Stimulated activated CD8-positive, alpha-beta memory T cell treated with anti-CD3 and anti-CD28 coated beads, Interleukin-15, amount 100 ng/mL, for 48 hours (primary cell): ENCODE results near the gene PRR19.
A peak's percentile ranks its signal among the peaks of the same experiment; 100 is the strongest.

ENCODE experiments used
- DNase-seq, 2 donors: peaks; one replicate each; pipeline ENCODE4 v3.0.0-alpha.2; 2020; ENCODE audit warnings: low read depth in 2 of 2

Gene PRR19

DNA sequence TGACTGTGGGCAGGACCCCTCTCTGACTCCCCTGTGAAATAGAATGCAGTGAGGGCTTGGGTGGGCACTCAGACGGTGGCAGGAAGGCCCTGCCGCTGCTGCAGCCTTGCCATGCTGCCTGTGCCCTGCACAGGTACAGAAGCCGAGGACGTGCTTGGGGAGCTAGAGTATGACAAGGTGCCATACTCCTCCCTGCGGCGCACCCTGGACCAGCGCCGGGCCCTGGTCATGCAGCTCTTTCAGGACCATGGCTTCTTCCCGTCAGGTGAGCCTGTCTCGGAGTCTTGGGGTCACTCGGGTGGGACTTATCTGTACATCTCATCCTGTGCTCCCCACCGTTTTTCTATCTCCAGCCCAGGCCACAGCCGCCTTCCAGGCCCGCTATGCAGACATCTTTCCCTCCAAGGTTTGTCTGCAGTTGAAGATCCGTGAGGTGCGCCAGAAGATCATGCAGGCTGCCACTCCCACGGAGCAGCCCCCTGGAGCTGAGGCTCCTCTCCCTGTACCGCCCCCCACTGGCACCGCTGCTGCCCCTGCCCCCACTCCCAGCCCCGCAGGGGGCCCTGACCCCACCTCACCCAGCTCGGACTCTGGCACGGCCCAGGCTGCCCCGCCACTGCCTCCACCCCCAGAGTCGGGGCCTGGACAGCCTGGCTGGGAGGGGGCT, 7.3 kb upstream of the PRR19 start:
- no peak for DNase-seq

DNA sequence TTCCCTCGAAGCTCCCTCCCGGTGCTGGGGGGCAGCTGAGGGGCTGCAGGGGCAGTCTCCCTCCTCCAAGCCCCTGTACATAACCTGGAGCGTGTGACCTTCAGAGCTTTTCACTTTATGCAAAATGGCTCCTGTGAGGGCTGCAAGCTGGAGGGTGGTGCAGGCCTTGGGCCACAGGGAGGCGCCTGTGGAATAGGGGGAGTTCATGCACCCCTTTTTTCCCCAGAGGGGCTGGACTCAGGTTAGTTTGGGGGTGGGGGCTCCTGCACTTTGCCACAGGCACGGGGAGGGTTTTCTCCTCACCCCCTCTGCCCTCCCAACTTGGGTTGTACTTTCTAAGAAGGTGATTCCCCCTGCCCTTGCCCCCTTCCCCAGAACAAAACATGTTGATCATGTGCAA, 6.6 kb upstream of the PRR19 start:
- no peak for DNase-seq

DNA sequence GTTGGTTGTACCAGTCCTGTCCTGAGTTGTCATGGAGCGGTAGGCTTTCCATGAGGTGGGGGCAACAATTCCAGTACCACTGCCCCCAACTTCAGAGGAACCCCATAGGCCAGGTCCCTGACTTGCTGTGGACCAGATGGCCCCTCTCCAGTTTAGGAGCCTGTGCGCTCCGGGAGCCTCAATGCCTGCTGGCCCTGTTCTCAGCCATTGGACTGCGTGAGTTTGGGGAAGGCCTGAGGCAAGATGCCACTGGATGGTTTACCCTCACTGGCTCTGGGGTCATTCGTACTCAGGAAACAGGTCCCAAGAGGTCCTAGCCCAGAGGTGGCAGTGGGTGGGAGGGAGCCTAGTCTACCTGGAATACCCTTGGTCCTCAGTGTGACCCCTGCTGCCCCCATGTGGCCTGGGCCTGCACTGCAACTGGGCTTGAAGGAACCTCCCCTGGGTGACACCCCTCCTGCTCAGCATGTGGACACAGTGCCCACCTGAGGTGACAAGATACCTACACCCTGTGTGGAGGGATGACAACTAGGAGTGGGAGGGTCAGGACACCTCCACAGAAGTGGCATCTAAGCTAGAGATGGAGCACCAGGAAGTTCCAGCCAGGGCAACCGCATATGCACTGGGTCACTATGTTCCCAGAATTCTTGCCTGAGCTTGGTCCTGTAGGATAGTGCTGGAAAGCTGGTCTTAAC, 6.0 kb upstream of the PRR19 start:
- DNase-seq, result peak; percentile 72 to 76

DNA sequence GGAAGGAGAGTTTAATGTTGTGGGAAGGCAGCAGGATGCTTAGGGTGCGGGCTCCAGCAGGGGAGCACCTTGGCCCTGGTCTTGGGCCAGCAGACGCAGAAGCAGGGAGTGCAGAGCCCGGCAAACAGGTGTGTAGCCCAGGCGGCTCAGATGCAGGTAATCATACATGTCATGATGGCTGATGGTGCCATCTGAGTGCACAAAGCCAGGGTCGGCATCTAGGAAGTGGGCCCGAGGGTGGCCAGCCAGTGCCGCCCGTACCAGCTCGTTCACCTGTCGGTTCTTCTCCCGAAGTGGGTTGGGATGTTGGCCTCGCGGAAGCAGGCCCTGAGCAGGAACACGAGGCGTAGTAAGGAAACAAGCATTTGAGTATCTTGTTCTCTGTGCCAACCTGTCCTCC, 4.9 kb upstream of the PRR19 start:
- DNase-seq, result no peak

DNA sequence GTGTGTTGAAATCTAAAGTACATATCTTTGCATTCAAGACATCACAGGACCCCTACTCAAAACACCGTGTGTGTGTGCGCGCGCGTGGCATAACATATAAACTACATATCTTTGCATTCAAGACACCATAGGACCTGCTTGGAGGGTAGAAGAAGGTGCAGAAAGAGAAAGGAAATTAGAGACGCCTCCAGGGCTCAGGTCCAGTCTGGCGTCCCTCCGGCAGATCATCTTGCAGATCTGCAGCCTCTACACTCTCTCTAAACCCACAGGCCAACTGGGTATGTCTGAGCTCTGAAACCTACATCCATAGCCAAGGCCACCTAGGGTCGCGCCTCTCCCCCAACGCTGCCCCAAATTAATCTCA, 1.2 kb downstream of the PRR19 start:
- no peak for DNase-seq

- no peak for DNase-seq
These were observed 1.9 kb downstream of the PRR19 start for GRCh38 chr19:42303876-42304275.

GRCh38 chr19:42306646-42307045, 4.7 kb downstream of the PRR19 start:
- DNase-seq, result no peak

DNA sequence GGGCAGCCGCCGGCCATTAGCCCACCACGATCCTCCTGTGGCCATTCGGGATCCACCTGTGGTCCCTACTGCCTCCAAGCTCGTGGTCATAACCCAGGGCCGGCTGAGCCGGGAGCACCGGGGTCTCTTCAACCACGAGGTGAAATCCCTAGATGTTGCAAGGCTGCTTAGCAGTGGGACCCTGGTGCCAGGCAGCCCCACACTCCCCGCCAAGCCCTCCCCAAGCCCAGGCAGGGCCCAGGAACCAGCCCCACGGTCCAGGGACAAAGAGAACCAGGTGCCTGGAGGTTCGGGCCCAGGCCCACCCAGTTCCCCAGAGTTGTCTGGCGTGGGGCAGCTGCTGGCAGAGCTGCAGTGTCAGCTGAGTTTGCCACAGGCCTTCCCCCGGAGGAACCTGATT, 7.8 kb downstream of the PRR19 start:
- DNase-seq, result no peak

DNA sequence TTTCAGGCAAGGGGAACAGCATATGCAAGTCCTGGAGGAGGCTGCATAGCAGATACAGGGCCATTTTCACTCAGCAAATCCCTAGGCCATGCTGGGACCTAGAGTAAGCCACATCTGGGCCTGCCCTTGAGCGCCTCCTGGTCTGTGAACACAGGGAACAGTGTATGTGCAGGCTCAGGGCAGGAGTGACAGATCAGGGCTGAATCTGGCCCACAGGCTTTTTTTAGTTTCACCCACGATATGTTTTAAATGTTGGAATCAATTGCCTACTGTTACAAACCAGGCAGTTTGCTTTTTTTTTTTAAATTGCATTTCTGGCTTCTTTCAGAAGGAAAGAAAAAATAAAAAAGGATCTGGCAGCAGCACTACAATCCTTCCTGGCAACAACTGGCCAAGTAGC, 9.7 kb downstream of the PRR19 start:
- DNase-seq, result no peak

DNA sequence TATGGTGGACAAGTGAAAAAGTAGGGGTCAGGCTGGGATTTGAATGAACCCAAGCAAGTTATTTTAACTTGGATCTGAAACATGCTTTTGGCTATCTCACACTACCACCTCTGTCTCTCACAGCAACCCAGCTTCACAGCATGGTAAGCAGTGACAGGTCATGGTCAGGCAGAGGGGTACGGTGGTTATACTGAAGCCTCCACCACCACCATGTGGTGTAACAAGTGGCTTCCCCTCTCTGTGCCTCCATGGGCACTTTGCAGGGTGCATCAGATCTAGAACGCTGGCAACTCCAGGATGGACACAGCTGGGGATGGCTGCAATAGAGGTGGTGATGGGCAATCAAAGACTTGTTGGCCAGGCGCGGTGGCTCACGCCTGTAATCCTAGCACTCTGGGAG, 10.4 kb downstream of the PRR19 start:
- no peak for DNase-seq

DNA sequence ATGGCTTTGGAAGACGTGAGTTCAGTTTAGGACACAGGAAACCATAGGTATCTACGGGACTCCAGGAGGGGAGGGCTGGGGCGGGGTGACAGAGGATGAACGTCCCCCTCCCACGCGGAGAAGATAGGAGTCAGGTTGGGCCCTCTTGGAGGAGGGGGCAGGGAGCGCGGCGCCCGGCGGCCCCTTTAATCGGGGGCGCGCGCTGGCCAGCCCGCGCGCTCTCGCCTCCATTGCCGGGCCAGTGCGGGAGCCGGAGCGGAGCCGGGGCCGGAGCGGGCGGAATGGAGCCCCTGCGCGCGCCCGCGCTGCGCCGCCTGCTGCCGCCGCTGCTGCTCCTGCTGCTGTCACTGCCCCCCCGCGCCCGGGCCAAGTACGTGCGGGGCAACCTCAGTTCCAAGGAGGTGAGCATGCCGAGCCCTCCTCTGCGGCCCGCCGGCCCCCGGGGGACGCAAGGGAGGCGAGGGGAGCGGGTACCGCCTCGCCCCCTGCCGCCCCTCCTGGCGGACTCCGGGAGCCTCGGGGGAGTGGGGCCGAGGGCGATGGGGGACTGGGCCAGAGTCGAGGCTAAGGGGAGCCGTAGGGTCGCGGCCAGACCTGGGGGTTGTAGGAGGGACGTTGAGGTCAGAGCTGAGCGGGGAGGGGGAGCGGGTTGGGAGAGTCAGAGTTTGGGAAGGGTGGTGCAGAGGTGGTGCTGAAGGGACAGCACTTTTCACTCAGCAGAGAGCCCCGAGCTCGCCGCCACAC, 11.3 kb downstream of the PRR19 start, which contains the start of gene TMEM145:
Gene TMEM145, plus strand, starts transcription at position 214 of the 744 bp plus-strand sequence. Its CDS starts 68 bp downstream, at position 282.
- DNase-seq, result peak in 1 of 2 donors; percentile 41

GRCh38 chr19:42313840-42314755, 12.2 kb downstream of the PRR19 start:
- no peak for DNase-seq

DNA sequence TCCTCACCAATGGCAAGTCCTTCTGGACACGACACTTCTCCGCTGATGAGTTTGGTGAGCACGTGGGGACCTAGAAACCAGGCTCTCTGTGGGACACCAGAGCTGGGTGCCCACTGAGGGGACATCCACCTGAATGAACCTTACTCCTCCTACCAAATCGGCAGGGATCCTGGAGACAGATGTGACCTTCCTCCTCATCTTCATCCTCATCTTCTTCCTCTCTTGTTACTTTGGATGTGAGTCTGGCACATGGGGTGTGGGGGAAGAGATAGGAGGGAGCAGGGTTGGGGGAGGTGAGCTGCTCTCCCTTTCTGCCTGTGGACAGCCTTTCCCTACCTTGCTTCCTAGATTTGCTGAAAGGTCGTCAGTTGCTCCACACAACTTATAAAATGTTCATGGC, 13.1 kb downstream of the PRR19 start:
- no peak for DNase-seq

GRCh38 chr19:42316223-42317211, 14.6 kb downstream of the PRR19 start:
- DNase-seq, result no peak

DNA sequence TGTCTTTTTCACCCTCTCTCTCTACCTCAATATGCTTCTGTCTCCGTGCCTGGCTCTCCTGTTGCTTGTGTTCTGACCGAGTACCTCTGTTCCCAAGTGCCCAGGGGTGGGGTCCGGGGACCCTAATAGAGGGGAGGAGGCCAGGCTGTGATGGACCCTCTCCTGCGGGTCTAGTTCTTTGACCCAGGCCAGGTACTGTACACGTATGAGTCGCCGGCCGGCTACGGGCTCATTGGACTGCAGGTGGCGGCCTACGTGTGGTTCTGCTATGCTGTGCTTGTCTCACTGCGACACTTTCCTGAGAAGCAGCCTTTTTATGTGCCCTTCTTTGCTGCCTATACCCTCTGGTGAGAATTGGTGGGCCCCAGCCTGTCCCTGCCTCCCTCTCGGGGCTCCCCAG, 15.6 kb downstream of the PRR19 start:
- DNase-seq, result no peak

GRCh38 chr19:42322305-42322704, 20.4 kb downstream of the PRR19 start:
- DNase-seq, result no peak

GRCh38 chr19:42323473-42323851, 21.5 kb downstream of the PRR19 start:
- no peak for DNase-seq

- no peak for DNase-seq
These were observed 22.1 kb downstream of the PRR19 start for GRCh38 chr19:42323852-42324654.

DNA sequence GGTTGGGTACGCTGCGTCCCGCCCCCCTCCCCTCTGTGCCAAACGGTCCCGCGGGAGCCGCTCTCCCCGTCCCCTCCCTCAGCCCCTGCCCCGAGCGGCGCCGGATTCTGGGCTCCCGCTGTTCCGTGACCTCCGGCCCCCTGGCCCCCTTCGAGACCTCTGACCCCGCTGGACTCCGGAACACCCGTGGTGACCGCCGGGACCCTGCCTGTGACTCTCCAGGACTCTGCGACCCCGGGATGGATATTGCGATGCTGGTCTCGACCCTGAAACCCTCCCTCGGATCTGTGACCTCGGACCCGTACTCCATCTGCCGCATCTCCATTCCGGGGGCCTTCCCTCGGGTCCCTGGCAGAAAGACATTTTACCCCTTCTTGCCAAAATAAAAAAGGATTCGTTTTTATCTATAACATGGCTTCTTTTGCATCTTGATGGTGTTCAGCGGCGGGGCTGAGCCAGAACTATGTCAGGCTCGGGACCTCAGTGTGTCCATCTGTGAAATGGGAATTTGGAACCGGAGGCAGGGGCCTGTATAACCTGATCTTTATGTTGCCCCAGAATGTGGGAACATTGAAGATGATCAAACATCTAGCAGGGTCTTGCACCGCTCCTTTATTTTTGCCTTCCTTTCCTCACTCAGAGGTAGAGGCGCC, 22.8 kb downstream of the PRR19 start:
- no peak for DNase-seq
